Limb (tissue), 2 donors: ENCODE data around the gene MPC1.
A peak's percentile ranks its signal among the peaks of the same experiment; 100 is the strongest.

ENCODE experiments used
- DNase-seq, 2 donors: peaks; one replicate each; pipeline ENCODE4 v3.0.0-alpha.2; 2016; ENCODE audit errors: extremely low spot score in 2 of 2

Gene MPC1

DNA sequence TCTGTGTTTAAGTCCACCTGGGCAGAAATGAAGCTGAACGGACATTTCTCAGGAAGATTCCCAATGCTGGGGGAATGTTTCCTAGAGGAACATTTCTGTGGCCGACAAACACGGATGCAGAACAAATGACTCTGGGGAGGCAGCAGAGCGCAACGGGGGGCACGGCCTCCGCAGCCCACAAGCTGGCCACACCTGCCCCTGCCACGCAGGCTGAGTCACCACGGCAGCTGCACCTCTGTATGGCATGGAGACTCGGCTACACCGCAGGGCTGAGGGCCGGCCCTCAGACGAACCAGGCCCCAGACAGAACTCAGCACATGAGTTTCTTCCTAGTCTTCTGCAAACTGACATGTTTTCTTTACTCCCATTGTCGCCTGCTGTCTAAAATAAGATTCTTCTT lies 64.5 kb downstream of the MPC1 start:
- DNase-seq, result peak; percentile 21 to 48

DNA sequence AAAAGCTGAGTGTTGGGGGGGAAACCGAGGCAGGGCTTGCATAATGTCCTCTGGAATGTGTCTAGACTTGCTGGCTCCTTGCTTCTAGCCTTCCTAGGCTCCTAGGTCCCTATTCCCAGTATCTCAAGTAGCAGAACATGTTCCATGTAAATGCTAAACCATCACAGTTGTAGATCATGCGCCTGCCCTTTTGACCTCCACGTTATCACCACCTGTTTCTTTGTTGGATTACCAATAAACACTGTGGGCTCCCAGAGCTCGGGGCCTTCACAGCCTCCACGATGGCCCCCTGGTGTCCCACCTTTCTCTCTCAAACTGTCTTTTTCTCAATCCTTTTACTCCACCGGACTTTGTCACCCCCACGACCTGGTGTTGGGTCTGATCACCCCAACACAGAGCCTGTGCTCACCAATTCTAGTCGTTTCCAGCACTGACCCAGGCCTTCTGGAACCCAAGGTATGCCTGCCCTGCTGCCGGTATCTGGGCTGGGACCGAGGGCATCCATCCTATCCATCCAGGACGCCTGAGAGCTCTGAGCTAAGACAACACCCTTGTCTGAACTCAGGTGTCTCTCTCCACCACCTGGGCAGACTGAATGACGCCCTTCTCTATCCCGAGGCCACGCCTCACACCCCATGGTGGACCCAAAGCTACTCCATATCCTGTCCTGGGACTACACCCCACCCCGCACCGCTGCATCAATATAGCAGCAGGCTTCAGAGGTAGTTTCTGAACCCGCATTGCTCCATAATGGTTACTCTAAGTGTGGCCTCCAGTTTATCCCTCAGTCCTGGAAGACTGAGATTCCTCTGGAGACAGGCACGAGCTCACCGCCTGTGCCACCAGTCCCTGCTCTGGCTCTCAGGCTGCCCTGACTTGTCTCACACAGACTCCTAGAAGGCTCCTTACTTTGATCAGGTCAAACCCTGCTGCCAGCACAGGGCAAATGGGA lies 65.2 kb downstream of the MPC1 start:
- DNase-seq, result no peak

GRCh38 chr6:166315436-166315835 lies 67.3 kb downstream of the MPC1 start:
- DNase-seq, result no peak
